Transverse colon (tissue), 4 donors: ENCODE measurements around the gene IFNL3. TPM values are rescaled to one million over a fixed set of nuclear protein-coding genes. Genes with fewer than 3 reads are reported as not detected.
"Not testable (repeated sequence)": the region's sequence is repeated elsewhere in the genome, so short reads cannot be mapped to it uniquely, and the experiment has no call there.

ENCODE experiments used
- DNase-seq: peaks from one replicate; pipeline ENCODE4 v3.0.0-alpha.2; 2019
- H3K27ac ChIP-seq, 4 donors: fragments of 200-600 bp; sonication (generic); 2 replicates each; pipeline ENCODE4 v1.5.1; 2016 to 2018; ENCODE audit warnings: inconsistent platforms in 4 of 4
- H3K27me3 ChIP-seq: fragments of 200-600 bp; sonication (generic); 2 replicates; pipeline ENCODE4 v1.5.1; 2017; ENCODE audit warnings: inconsistent platforms
- H3K36me3 ChIP-seq, 4 donors: fragments of 200-600 bp; sonication (generic); 2 replicates each; pipeline ENCODE4 v1.5.1; 2017 to 2019; ENCODE audit warnings: inconsistent platforms in 4 of 4
- H3K4me1 ChIP-seq, 4 donors: fragments of 200-600 bp; sonication (generic); 2 replicates each; pipeline ENCODE4 v1.5.1; 2017 to 2020; ENCODE audit warnings: inconsistent platforms in 4 of 4
- H3K4me3 ChIP-seq, 4 donors: fragments of 200-600 bp; sonication (generic); 1 replicate in 1 of 4; 2 replicates in 3 of 4; pipeline versions ENCODE4 v1.5.1 to v1.6.1; 2017 to 2019; ENCODE audit warnings: inconsistent platforms in 4 of 4
- H3K9me3 ChIP-seq, 2 donors: fragments of 200-600 bp; sonication (generic); 2 replicates each; pipeline ENCODE4 v1.5.1; 2017 to 2019; ENCODE audit warnings: inconsistent platforms in 2 of 2
- CTCF ChIP-seq, 5 experiments: fragments of 200-600 bp in 3 of 5; fragments of 450-650 bp in 2 of 5; sonication (generic) in 3 of 5; IDR thresholded peaks; 1 replicate in 2 of 5; 2 replicates in 3 of 5; pipeline ENCODE4 v1.5.1; 2016 to 2017; ENCODE audit warnings: antibody characterized with exemption in 5 of 5, inconsistent platforms in 3 of 5, mild to moderate bottlenecking in 2 of 5, moderate library complexity in 1 of 5
- EP300 ChIP-seq: sonication (generic); formaldehyde crosslinking; IDR thresholded peaks from one replicate; pipeline ENCODE4 v1.6.1; 2017; ENCODE audit warnings: antibody characterized with exemption, low read depth
- POLR2A ChIP-seq: fragments of 450-650 bp; IDR thresholded peaks from one replicate; pipeline ENCODE4 v1.6.1; 2016; ENCODE audit warnings: antibody characterized with exemption, mild to moderate bottlenecking, moderate library complexity
- POLR2AphosphoS5 ChIP-seq, 3 donors: sonication (generic); formaldehyde crosslinking; IDR thresholded peaks; one replicate each; pipeline ENCODE4 v1.6.1; 2016; ENCODE audit warnings: antibody characterized with exemption in 3 of 3
- WGBS, 2 donors: methylation state at CpG; one replicate each; pipeline ENCODE4 v1.1.5; 2018; ENCODE audit warnings: low coverage in 1 of 2; 5-methylcytosine and 5-hydroxymethylcytosine counted together
- in situ Hi-C, 4 donors: fragments of 200-750 bp; cut with MboI; loops; one replicate each; pipeline versions ENCODE4 v1.15.0 to v1.15.1; 2017; ENCODE audit warnings: low sequenced_read_pairs in 3 of 4, low pct_ligation_motif_present in 1 of 4, low pct_unique_long_range_greater_than_20kb in 1 of 4
- intact Hi-C: fragments of 100-400 bp; cut with DNase I; formaldehyde crosslinking; loops from one replicate; pipeline ENCODE4 v1.15.1; 2023; ENCODE audit warnings: low total_unique reads
- total RNA-seq, 4 donors: library from RNA; depleted of rRNA; stranded (reverse); fragments of >200 nt; gene quantifications; one replicate each; pipeline ENCODE4 v1.1.0, GENCODE V29; 2016

IFNL3 gene
- total RNA-seq, 4 donors from 2014 or later = not detected

DNA sequence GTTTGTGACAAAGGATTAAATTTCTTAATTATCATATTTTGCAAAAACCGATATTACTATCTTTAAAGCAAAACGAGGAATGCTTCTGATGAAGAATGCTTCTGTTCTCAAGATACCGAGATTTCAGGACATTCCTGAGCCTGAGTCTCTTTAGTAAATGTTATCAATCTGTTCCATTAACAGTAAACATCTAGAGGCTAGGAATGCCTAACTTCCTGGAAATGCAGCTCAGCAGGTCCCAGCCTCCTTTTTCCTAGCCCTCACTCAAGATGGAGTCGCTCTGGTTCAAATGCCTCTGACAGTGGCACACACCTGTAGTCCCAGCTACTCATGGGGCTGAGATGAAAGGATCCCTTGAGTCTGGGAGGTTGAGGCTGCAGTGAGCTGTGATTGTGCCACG, 6.3 kb upstream of the IFNL3 start:
- Histone ChIP-seq H3K27ac (no peak overlapping the region), H3K36me3 (no peaks in the 10 kb centered on the region), H3K4me1 (peaks cover 0 to 12% (median 9%) of the 10 kb centered on the region in 4 donors), H3K9me3 (no peaks in the 10 kb centered on the region), H3K4me3 (no peak overlapping the region), H3K27me3 (peaks cover 57% of the 10 kb centered on the region)
- 62 to 79% methylated on average over 3 to 5 of the region's 5 CpGs for WGBS, 2 donors
- no peak for TF ChIP-seq POLR2A
- TF ChIP-seq POLR2AphosphoS5 (IDR thresholded peaks at IDR 0.05) = no peak
- TF ChIP-seq CTCF (IDR thresholded peaks at IDR 0.05) = no peak
- no peak for TF ChIP-seq EP300
- intact Hi-C loops (no loop called here), in situ Hi-C loops (no loop called here)
- no peak for DNase-seq

DNA sequence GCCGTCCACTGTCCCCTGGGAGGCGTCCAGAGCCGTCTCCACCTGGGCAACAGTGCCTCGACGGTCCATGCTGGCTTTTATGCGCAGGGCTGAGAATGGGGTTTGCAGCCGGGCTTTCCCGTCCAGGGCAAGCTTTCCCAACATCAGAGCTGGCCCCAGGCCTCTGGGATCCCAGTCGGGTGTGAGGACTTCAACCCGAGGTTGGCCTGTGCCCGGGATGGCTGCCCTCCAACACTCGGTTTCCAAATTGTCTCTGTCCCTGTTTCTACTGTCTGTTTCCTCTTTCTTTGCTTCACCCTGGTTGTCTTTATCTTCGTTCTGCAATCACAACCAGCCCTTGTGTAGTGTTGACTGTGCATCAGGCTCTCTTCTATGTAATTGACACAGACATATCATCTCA, 4.0 kb upstream of the IFNL3 start, which contains the start of gene IFNL4:
Gene IFNL4 (minus strand): TSS at position 51 of the 400 bp plus-strand sequence.
- no peaks in the 10 kb centered on the region for H3K9me3 ChIP-seq
- no peak within 1 kb of the TSS for H3K27ac ChIP-seq
- TF ChIP-seq EP300 = no peak
- TF ChIP-seq POLR2A = no peak
- TF ChIP-seq CTCF (IDR thresholded peaks at IDR 0.05) = no peak
- TF ChIP-seq POLR2AphosphoS5 (IDR thresholded peaks at IDR 0.05) = no peak
- H3K4me3 ChIP-seq = peak within 1 kb of the TSS in 1 of 4 donors; percentile 15
- peaks cover 0 to 10% (median 9%) of the 10 kb centered on the region in 4 donors for H3K4me1 ChIP-seq
- H3K36me3 ChIP-seq = no peaks in the 10 kb centered on the region
- H3K27me3 ChIP-seq = peaks cover 49% of the 10 kb centered on the region
- in situ Hi-C loops (no loop called here), intact Hi-C loops (no loop called here)
- no peak for DNase-seq
- WGBS, 2 donors = 73% methylated on average over 2 to 8 of the region's 13 CpGs

GRCh38 chr19:39247701-39248664, 3.2 kb upstream of the IFNL3 start:
- 51% methylated on average over 52 of the region's 92 CpGs; no CpG with 5 or more reads in 1 of the 2 donors for WGBS, 2 donors
- Histone ChIP-seq H3K4me3 (peak overlapping the region in 1 of 4 donors; percentile 15), H3K36me3 (no peaks in the 10 kb centered on the region), H3K27me3 (peaks cover 51% of the 10 kb centered on the region), H3K4me1 (peaks cover 0 to 10% (median 9%) of the 10 kb centered on the region in 4 donors), H3K9me3 (no peaks in the 10 kb centered on the region), H3K27ac (no peak overlapping the region)
- TF ChIP-seq CTCF (IDR thresholded peaks at IDR 0.05) (no peak), POLR2A (no peak), EP300 (no peak), POLR2AphosphoS5 (IDR thresholded peaks at IDR 0.05) (no peak)
- DNase-seq = no peak
- intact Hi-C loops (no loop called here), in situ Hi-C loops (no loop called here)

DNA sequence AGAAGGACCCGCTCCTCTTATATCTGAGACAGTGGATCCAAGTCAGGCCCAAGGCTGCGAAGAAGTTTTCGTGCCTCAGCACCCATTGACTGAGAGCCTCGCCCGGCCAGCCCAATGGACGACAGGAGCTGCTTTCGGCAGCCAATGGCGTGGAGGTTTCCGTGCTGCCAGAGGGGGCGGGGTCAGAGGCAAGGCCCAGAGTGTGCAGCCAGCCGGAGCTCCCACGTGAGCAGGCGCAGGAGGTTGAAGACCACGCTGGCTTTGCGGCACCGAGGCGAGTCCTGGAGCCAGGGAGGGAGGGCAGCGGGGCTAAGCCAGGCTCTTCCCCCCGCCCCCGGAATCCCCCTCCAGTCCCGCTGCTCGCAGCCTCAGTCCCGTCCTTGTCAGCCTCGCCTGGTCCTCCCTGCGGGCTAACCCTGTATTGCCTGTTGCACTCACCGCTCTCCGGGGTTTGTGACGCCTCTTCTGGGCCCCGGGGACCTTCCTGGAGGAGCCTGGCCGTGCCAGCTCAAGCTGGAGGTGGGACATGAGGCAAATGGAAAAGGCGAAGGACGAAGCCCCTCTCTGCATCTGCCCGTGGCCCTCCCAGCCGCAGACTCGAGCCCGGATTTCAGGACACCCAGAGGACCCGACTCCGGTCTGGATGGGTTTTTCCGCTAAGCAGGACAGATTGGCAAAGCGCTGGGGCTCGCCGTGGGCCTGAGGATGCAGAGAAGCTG, 2.3 kb upstream of the IFNL3 start:
- in situ Hi-C loops = no loop called here
- no peak overlapping the region for H3K4me3 ChIP-seq
- 39% methylated on average over 21 of the region's 42 CpGs; no CpG with 5 or more reads in 1 of the 2 donors for whole genome bisulfite sequencing, 2 donors
- no peaks in the 10 kb centered on the region for H3K9me3 ChIP-seq
- intact Hi-C loops = no loop called here
- H3K36me3 ChIP-seq = no peaks in the 10 kb centered on the region
- peaks cover 0 to 10% (median 9%) of the 10 kb centered on the region in 4 donors for H3K4me1 ChIP-seq
- H3K27me3 ChIP-seq = peaks cover 51% of the 10 kb centered on the region
- peak; percentile 16 for DNase-seq
- H3K27ac ChIP-seq = no peak overlapping the region
- TF ChIP-seq EP300 (no peak), POLR2A (no peak)

- no CpG with 5 or more reads among the region's 1 CpG for WGBS, 2 donors
- H3K27ac ChIP-seq, H3K4me1 ChIP-seq, H3K36me3 ChIP-seq, H3K9me3 ChIP-seq, in situ Hi-C loops, H3K4me3 ChIP-seq, DNase-seq, intact Hi-C loops: not testable (repeated sequence)
- H3K27me3 ChIP-seq = peaks cover 44% of the 10 kb centered on the region
These were observed 360 bp upstream of the IFNL3 start for GRCh38 chr19:39245166-39245565.

DNA sequence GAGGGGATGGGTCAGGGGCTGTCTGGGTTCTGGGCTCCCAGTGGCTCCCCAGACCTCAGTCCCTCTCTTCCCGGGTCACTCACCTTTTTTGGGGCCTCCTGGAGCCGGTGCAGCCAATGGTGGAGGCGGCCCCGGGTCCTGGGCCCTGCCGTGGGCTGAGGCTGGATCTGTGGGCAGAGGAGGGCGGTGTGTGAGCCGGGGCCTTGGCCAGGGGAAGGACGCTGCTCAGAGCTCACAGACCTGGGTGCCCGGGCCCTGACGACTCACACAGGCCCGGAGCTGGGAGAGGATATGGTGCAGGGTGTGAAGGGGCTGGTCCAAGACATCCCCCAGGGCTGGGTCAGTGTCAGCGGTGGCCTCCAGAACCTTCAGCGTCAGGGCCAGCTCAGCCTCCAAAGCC, 1.1 kb downstream of the IFNL3 start:
- intact Hi-C loops, H3K36me3 ChIP-seq, H3K4me3 ChIP-seq, H3K27ac ChIP-seq, H3K4me1 ChIP-seq, in situ Hi-C loops, H3K9me3 ChIP-seq, DNase-seq: not testable (repeated sequence)
- 78% methylated on average over 6 of the region's 13 CpGs; no CpG with 5 or more reads in 1 of the 2 donors for WGBS, 2 donors
- H3K27me3 ChIP-seq = peaks cover 30% of the 10 kb centered on the region
